HCT116 (cell line): Measurements from ENCODE around the gene AUP1. TPM values are rescaled to one million over a fixed set of nuclear protein-coding genes. Genes with fewer than 3 reads are reported as not detected.

Experiments used
- ATAC-seq: fragments of 200-7000 bp; cut with Tn5 transposase; 2 replicates; pipeline ENCODE4 v1.9.1; 2020; ENCODE audit warnings: mild to moderate bottlenecking, moderate library complexity
- BruUV-seq: library from RNA; stranded (reverse); fragments of 400-500 nt; replicated peaks from 2 replicates; lab custom pipeline; 2021; lab: Mats Ljungman, UMichigan
- CTCF ChIA-PET: fragments of 300-600 bp; sonication (Branson Sonifier 250); formaldehyde crosslinking; loops from one replicate; lab custom pipeline; 2021; ENCODE audit warnings: antibody characterized with exemption; lab: Charles Lee
- POLR2A ChIA-PET: fragments of 300-600, 350-600 bp; sonication (Branson Sonifier 250); formaldehyde crosslinking; loops from one replicate; lab custom pipeline; 2021; ENCODE audit warnings: antibody characterized with exemption; lab: Charles Lee
- RAD21 ChIA-PET, 2 experiments: fragments of 300-600 bp; sonication (Branson Sonifier 250); formaldehyde crosslinking; loops; one replicate each; lab custom pipeline; 2023; ENCODE audit warnings: low total read pairs in 2 of 2; ENCODE audit not compliant: uncharacterized antibody in 2 of 2, unreplicated experiment in 2 of 2, low non-redundant PET in 1 of 2; lab: Charles Lee
- DNase-seq: peaks from one replicate; pipeline ENCODE4 v3.0.0-alpha.2; 2010; ENCODE audit warnings: low read depth, low spot score
- H2AFZ ChIP-seq: fragments of 200-600 bp; shearing (Covaris generic), sonication (generic); 2 replicates; pipeline ENCODE4 v1.6.1; 2017; ENCODE audit warnings: low read depth, mixed run types, mixed read lengths, antibody characterized with exemption, low read length; ENCODE audit not compliant: poor library complexity, severe bottlenecking
- H3K27ac ChIP-seq: 2 replicates; pipeline ENCODE4 v1.5.1; 2012; ENCODE audit warnings: low read depth, low read length
- H3K27me3 ChIP-seq: fragments of 200-600 bp; sonication (generic); 2 replicates; pipeline ENCODE4 v1.6.1; 2016; ENCODE audit warnings: mixed run types, low read length, mixed read lengths; ENCODE audit not compliant: insufficient read depth
- H3K36me3 ChIP-seq, 2 experiments: fragments of 200-500 bp in 1 of 2; fragments of 200-600 bp in 1 of 2; sonication (Bioruptor generic) in 1 of 2; sonication (generic) in 1 of 2; 2 replicates each; pipeline versions ENCODE4 v1.5.1 to v1.6.1; 2014 to 2016; ENCODE audit warnings: low read length in 2 of 2, inconsistent platforms in 1 of 2, mixed read lengths in 1 of 2, mixed run types in 1 of 2; ENCODE audit not compliant: insufficient read depth in 2 of 2, control insufficient read depth in 1 of 2
- H3K4me1 ChIP-seq, 2 experiments: fragments of 200-600 bp in 1 of 2; sonication (generic) in 1 of 2; 2 replicates each; pipeline versions ENCODE4 v1.5.1 to v1.6.1; 2012 to 2017; ENCODE audit warnings: low read length in 2 of 2, inconsistent platforms in 1 of 2, mild to moderate bottlenecking in 1 of 2, mixed read lengths in 1 of 2, mixed run types in 1 of 2, moderate library complexity in 1 of 2; ENCODE audit not compliant: insufficient read depth in 2 of 2, control insufficient read depth in 1 of 2
- H3K4me2 ChIP-seq: fragments of 200-600 bp; sonication (generic); 2 replicates; pipeline ENCODE4 v1.6.1; 2017; ENCODE audit warnings: mixed run types, low read length, mixed read lengths
- H3K4me3 ChIP-seq, 2 experiments: fragments of 200-600 bp in 1 of 2; sonication (generic) in 1 of 2; replicated peaks in 1 of 2; 2 replicates each; pipeline ENCODE4 v1.5.1; 2011 to 2016; ENCODE audit warnings: low read length in 2 of 2, control low read depth in 1 of 2, low read depth in 1 of 2, mild to moderate bottlenecking in 1 of 2, mixed read lengths in 1 of 2, mixed run types in 1 of 2
- H3K79me2 ChIP-seq: fragments of 200-600 bp; sonication (generic); 2 replicates; pipeline ENCODE4 v1.6.1; 2017; ENCODE audit warnings: mild to moderate bottlenecking, mixed run types, low read length, moderate library complexity, mixed read lengths; ENCODE audit not compliant: insufficient read depth
- H3K9ac ChIP-seq: fragments of 200-600 bp; sonication (generic); 2 replicates; pipeline ENCODE4 v1.6.1; 2016; ENCODE audit warnings: low read length, mixed read lengths
- H3K9me2 ChIP-seq: fragments of 200-600 bp; sonication (generic), shearing (Covaris generic); 2 replicates; pipeline ENCODE4 v1.6.1; 2017; ENCODE audit warnings: mixed run types, mild to moderate bottlenecking, moderate library complexity; ENCODE audit not compliant: insufficient read depth
- H3K9me3 ChIP-seq, 2 experiments: fragments of 200-500 bp in 1 of 2; fragments of 200-600 bp in 1 of 2; sonication (Bioruptor generic) in 1 of 2; sonication (generic) in 1 of 2; 2 replicates each; pipeline ENCODE4 v1.6.1; 2014 to 2017; ENCODE audit warnings: low read length in 2 of 2, mixed read lengths in 2 of 2, inconsistent platforms in 1 of 2, low read depth in 1 of 2, mild to moderate bottlenecking in 1 of 2, mixed run types in 1 of 2, moderate library complexity in 1 of 2; ENCODE audit not compliant: control insufficient read depth in 1 of 2, insufficient read depth in 1 of 2
- H4K20me1 ChIP-seq: fragments of 200-600 bp; sonication (generic), shearing (Covaris generic); 2 replicates; pipeline ENCODE4 v1.6.1; 2017; ENCODE audit warnings: mixed run types, mild to moderate bottlenecking, moderate library complexity; ENCODE audit not compliant: insufficient read depth
- CBX3 ChIP-seq: IDR thresholded peaks from 2 replicates; pipeline ENCODE4 v1.6.1; 2012; ENCODE audit warnings: low read depth
- CEBPB ChIP-seq: IDR thresholded peaks from 2 replicates; pipeline ENCODE4 v1.6.1; 2012; ENCODE audit warnings: low read depth
- ELF1 ChIP-seq: IDR thresholded peaks from 2 replicates; pipeline ENCODE4 v1.6.1; 2012; ENCODE audit warnings: low read depth, borderline replicate concordance
- EZH2 ChIP-seq: fragments of 200-600 bp; sonication (generic); IDR thresholded peaks from 2 replicates; pipeline ENCODE4 v1.6.1; 2017; ENCODE audit warnings: antibody characterized with exemption, mixed run types
- EZH2phosphoT487 ChIP-seq: fragments of 200-600 bp; IDR thresholded peaks from 2 replicates; pipeline ENCODE4 v1.6.1; 2018; ENCODE audit warnings: antibody characterized with exemption, borderline replicate concordance
- POLR2AphosphoS5 ChIP-seq: IDR thresholded peaks from 2 replicates; pipeline ENCODE4 v1.6.1; 2011; ENCODE audit warnings: mild to moderate bottlenecking, low read depth, low read length, moderate library complexity
- ZFX ChIP-seq: fragments of 450-650 bp; IDR thresholded peaks from 2 replicates; pipeline ENCODE4 v1.6.1; 2017
- intact Hi-C: fragments of 100-400 bp; cut with micrococcal nuclease; formaldehyde crosslinking; loops from 2 replicates; pipeline ENCODE4 v1.10.0; 2022
- total RNA-seq: library from RNA; stranded (reverse); gene quantifications from one replicate; pipeline ENCODE4 v1.2.1, GENCODE V29; 2021; ENCODE audit not compliant: unreplicated experiment
- TF ChIP-seq, protein P1 (sequence below): IDR thresholded peaks from 2 replicates; pipeline ENCODE4 v1.6.1; 2012
- TF ChIP-seq, protein P2 (sequence below): IDR thresholded peaks from 2 replicates; pipeline ENCODE4 v1.6.1; 2011; ENCODE audit warnings: mild to moderate bottlenecking, low read length, moderate library complexity; ENCODE audit not compliant: insufficient replicate concordance; ENCODE audit errors: extremely low read depth

The AUP1 gene
- total RNA-seq, 1 experiment from 2014 or later = 116 TPM

DNA sequence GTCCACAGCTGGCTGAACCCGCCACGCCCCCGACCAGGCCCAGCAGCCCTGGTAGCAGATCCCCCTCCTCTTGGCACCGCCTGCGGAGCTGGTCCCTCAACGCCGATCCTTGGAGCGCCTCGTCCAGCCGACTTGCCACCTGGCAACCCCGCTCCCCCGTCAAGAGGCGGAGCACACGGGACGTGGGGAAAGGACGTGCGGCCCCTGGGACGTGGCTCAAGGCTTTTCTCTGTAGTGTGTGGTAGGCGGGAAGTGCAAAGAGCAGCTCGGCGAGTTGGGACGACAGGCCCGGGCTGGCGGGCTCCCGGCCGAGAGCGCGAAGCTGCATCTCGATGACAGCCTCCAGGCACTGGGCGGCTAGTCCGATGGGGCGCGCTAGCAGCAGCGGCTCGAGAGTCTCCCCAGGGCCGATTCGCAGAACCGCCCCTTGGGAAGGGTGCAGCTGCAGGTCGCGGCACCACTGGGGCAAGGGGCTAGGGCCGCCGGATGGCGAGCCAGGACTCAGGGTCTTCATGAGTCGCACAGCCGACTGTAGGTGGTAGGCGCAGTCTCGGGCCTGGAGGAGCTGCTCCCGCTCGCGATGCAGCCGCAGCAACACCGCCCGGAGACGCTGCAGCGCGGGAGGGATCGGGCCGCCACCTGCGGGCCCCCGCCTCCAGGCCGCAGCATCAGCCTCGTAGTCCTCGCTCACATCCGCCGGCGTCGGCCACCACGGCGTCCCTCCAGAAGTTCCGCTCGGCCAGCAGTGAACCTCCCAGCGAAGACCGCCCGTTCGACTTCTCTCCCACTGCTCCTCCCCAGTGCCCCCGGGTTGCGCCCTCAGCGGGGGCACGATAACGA, 47.3 kb downstream of the AUP1 start:
- Histone ChIP-seq H3K9me3 (no peaks in the 10 kb centered on the region), H3K36me3 (peaks cover 11 to 13% of the 10 kb centered on the region in 2 experiments; a peak in 3 of 4 replicates), H2AFZ (no peak overlapping the region), H3K4me3 (peak overlapping the region; percentile 61 to 95), H3K9me2 (no peaks in the 10 kb centered on the region), H3K4me2 (peak overlapping the region; percentile 66), H3K79me2 (peaks cover 31% of the 10 kb centered on the region), H3K4me1 (peaks cover 12 to 17% of the 10 kb centered on the region in 2 experiments)
- DNase-seq = no peak
- ATAC-seq = peak; percentile 47
- RAD21 ChIA-PET = interaction anchor here in 1 of 2 experiments (0.8 to 1.0 kb wide), 2 partner anchors 48 to 106 kb away, joined by 3 read pairs; partner anchors contain the start of genes AUP1 and HTRA2
- intact Hi-C loops = loop anchor here (2.0 kb wide), 2 partner anchors 21 to 27 kb away; partner anchors contain the start of gene INO80B
- TSS peak; percentile 67 for BruUV-seq
- TF ChIP-seq CEBPB (no peak), ZFX (peak; percentile 95)
- TF ChIP-seq, all 23 proteins: peak for 1
- Histone ChIP-seq H3K9ac (peak overlapping the region; percentile 86), H4K20me1 (no peaks in the 10 kb centered on the region), H3K27me3 (no peaks in the 10 kb centered on the region), H3K27ac (peak overlapping the region; percentile 90)
- CTCF ChIA-PET = interaction anchor here (1.2 to 2.3 kb wide), 7 partner anchors 8 to 63 kb away, joined by 3 to 12 read pairs (median 9); partner anchors contain the start of genes INO80B and MRPL53
- POLR2A ChIA-PET = interaction anchor here (1.4 to 3.5 kb wide), 2 partner anchors 10 to 27 kb away, joined by 3 to 25 read pairs; partner anchors contain the start of genes INO80B and MRPL53

DNA sequence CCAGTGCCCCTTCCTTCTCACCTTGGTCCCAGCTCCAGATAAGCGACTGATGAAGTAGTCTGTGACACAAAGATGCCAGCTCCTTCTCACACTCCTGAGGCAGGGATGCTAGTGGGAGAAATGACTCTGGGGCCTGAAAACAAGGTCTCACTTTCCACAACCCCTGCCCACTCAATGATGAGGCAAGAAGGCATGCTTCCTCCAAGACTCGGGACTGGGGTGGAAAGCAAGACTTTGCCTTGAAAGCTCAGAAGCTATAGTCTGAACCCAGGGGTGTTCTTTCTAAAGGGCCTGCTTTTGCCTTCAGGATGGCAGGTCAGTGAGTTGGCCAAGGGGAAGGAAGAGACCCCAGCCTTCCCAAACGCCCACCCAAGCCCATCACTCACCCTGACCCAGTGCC, 48.1 kb downstream of the AUP1 start:
- ChIA-PET RAD21 (no interaction called here), CTCF (no interaction called here), POLR2A (interaction anchor here (1.4 to 3.5 kb wide), 2 partner anchors 9 to 26 kb away, joined by 3 to 25 read pairs; partner anchors contain the start of genes INO80B and MRPL53)
- Histone ChIP-seq H4K20me1 (no peaks in the 10 kb centered on the region), H2AFZ (no peak overlapping the region), H3K36me3 (peaks cover 11 to 13% of the 10 kb centered on the region in 2 experiments; a peak in 3 of 4 replicates), H3K4me2 (peak overlapping the region; percentile 66), H3K9me3 (no peaks in the 10 kb centered on the region), H3K27ac (peak overlapping the region; percentile 90), H3K9me2 (no peaks in the 10 kb centered on the region), H3K79me2 (peaks cover 31% of the 10 kb centered on the region), H3K27me3 (no peaks in the 10 kb centered on the region), H3K4me3 (peak overlapping the region; percentile 61 to 95), H3K9ac (peak overlapping the region; percentile 86), H3K4me1 (peaks cover 12 to 17% of the 10 kb centered on the region in 2 experiments)
- TF ChIP-seq, protein P1, sequence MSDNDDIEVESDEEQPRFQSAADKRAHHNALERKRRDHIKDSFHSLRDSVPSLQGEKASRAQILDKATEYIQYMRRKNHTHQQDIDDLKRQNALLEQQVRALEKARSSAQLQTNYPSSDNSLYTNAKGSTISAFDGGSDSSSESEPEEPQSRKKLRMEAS = no peak
- TF ChIP-seq EZH2 (no peak), EZH2phosphoT487 (no peak), ELF1 (no peak), CEBPB (no peak), POLR2AphosphoS5 (no peak), CBX3 (no peak)
- TF ChIP-seq, protein P2, sequence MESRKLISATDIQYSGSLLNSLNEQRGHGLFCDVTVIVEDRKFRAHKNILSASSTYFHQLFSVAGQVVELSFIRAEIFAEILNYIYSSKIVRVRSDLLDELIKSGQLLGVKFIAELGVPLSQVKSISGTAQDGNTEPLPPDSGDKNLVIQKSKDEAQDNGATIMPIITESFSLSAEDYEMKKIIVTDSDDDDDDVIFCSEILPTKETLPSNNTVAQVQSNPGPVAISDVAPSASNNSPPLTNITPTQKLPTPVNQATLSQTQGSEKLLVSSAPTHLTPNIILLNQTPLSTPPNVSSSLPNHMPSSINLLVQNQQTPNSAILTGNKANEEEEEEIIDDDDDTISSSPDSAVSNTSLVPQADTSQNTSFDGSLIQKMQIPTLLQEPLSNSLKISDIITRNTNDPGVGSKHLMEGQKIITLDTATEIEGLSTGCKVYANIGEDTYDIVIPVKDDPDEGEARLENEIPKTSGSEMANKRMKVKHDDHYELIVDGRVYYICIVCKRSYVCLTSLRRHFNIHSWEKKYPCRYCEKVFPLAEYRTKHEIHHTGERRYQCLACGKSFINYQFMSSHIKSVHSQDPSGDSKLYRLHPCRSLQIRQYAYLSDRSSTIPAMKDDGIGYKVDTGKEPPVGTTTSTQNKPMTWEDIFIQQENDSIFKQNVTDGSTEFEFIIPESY = no peak
- intact Hi-C loops = no loop called here
- DNase-seq = no peak
- no peak for ATAC-seq
- no TSS peak for BruUV-seq
